Prostate gland (tissue), 2 donors: Measurements from ENCODE around the gene SLC2A4RG.

Experiments used
- POLR2A ChIP-seq: fragments of 450-650 bp; IDR thresholded peaks from one replicate; pipeline ENCODE4 v1.6.1; 2016; ENCODE audit warnings: antibody characterized with exemption, mild to moderate bottlenecking
- TF ChIP-seq, protein P1 (sequence below), 4 experiments: fragments of 200-600 bp in 2 of 4; fragments of 450-650 bp in 2 of 4; sonication (generic) in 2 of 4; IDR thresholded peaks; 1 replicate in 3 of 4; 2 replicates in 1 of 4; pipeline ENCODE4 v1.5.1; 2016 to 2019; ENCODE audit warnings: antibody characterized with exemption in 4 of 4, mild to moderate bottlenecking in 2 of 4, moderate library complexity in 2 of 4

- TF ChIP-seq POLR2A, result no peak
- TF ChIP-seq, protein P1, sequence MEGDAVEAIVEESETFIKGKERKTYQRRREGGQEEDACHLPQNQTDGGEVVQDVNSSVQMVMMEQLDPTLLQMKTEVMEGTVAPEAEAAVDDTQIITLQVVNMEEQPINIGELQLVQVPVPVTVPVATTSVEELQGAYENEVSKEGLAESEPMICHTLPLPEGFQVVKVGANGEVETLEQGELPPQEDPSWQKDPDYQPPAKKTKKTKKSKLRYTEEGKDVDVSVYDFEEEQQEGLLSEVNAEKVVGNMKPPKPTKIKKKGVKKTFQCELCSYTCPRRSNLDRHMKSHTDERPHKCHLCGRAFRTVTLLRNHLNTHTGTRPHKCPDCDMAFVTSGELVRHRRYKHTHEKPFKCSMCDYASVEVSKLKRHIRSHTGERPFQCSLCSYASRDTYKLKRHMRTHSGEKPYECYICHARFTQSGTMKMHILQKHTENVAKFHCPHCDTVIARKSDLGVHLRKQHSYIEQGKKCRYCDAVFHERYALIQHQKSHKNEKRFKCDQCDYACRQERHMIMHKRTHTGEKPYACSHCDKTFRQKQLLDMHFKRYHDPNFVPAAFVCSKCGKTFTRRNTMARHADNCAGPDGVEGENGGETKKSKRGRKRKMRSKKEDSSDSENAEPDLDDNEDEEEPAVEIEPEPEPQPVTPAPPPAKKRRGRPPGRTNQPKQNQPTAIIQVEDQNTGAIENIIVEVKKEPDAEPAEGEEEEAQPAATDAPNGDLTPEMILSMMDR (IDR thresholded peaks at IDR 0.05), result no peak
Observed at GRCh38 chr20:63743210-63743970, 3.8 kb downstream of the SLC2A4RG start.
